HCT116 (cell line): Measurements from ENCODE around the gene PLCB1.

ENCODE experiments used
- ATF3 ChIP-seq: IDR thresholded peaks from 2 replicates; pipeline ENCODE4 v1.6.1; 2012
- CEBPB ChIP-seq: IDR thresholded peaks from 2 replicates; pipeline ENCODE4 v1.6.1; 2012; ENCODE audit warnings: low read depth
- CTCF ChIP-seq, 3 experiments: fragments of 200-600 bp in 1 of 3; sonication (generic) in 1 of 3; IDR thresholded peaks in 2 of 3; conservative IDR thresholded peaks in 1 of 3; 2 replicates each; pipeline ENCODE4 v1.5.1; 2012 to 2017; ENCODE audit warnings: low read depth in 2 of 3, low read length in 2 of 3, antibody characterized with exemption in 1 of 3, borderline replicate concordance in 1 of 3, control low read depth in 1 of 3, mild to moderate bottlenecking in 1 of 3, mixed read lengths in 1 of 3, mixed run types in 1 of 3, moderate library complexity in 1 of 3; ENCODE audit not compliant: insufficient read depth in 1 of 3
- ELF1 ChIP-seq: IDR thresholded peaks from 2 replicates; pipeline ENCODE4 v1.6.1; 2012; ENCODE audit warnings: low read depth, borderline replicate concordance
- EZH2 ChIP-seq: fragments of 200-600 bp; sonication (generic); IDR thresholded peaks from 2 replicates; pipeline ENCODE4 v1.6.1; 2017; ENCODE audit warnings: antibody characterized with exemption, mixed run types
- FOSL1 ChIP-seq: IDR thresholded peaks from 2 replicates; pipeline ENCODE4 v1.6.1; 2012; ENCODE audit warnings: low read depth
- MAX ChIP-seq: IDR thresholded peaks from 2 replicates; pipeline ENCODE4 v1.6.1; 2012
- POLR2A ChIP-seq: IDR thresholded peaks from 2 replicates; pipeline ENCODE4 v1.7.0; 2011; ENCODE audit warnings: borderline replicate concordance; ENCODE audit not compliant: insufficient read depth, insufficient read length; ENCODE audit errors: extremely low read depth
- SP1 ChIP-seq: IDR thresholded peaks from 2 replicates; pipeline ENCODE4 v1.6.1; 2012; ENCODE audit warnings: low read depth
- ZNF274 ChIP-seq: fragments of 200-500 bp; sonication (Bioruptor generic); IDR thresholded peaks from 2 replicates; pipeline ENCODE4 v1.6.1; 2014; ENCODE audit warnings: mild to moderate bottlenecking, low read depth, low read length, inconsistent platforms
- TF ChIP-seq, protein P1 (sequence below): IDR thresholded peaks from 2 replicates; pipeline ENCODE4 v1.6.1; 2012; ENCODE audit warnings: low read depth

GRCh38 chr20:8749986-8750385, 617.9 kb downstream of the PLCB1 start:
- no peak for TF ChIP-seq CTCF (IDR thresholded peaks at IDR 0.05 in 2 of 3, conservative IDR thresholded peaks at IDR 0.05 in 1 of 3; ENCODE audit: borderline replicate concordance in 1 of 3, insufficient read depth in 1 of 3, low read depth in 2 of 3, low read length in 2 of 3)
- no peak for TF ChIP-seq ATF3
- TF ChIP-seq POLR2A, result no peak
- no peak for TF ChIP-seq SP1
- TF ChIP-seq EZH2, result no peak
- no peak for TF ChIP-seq ELF1
- no peak for TF ChIP-seq MAX
- no peak for TF ChIP-seq FOSL1
- TF ChIP-seq, protein P1, sequence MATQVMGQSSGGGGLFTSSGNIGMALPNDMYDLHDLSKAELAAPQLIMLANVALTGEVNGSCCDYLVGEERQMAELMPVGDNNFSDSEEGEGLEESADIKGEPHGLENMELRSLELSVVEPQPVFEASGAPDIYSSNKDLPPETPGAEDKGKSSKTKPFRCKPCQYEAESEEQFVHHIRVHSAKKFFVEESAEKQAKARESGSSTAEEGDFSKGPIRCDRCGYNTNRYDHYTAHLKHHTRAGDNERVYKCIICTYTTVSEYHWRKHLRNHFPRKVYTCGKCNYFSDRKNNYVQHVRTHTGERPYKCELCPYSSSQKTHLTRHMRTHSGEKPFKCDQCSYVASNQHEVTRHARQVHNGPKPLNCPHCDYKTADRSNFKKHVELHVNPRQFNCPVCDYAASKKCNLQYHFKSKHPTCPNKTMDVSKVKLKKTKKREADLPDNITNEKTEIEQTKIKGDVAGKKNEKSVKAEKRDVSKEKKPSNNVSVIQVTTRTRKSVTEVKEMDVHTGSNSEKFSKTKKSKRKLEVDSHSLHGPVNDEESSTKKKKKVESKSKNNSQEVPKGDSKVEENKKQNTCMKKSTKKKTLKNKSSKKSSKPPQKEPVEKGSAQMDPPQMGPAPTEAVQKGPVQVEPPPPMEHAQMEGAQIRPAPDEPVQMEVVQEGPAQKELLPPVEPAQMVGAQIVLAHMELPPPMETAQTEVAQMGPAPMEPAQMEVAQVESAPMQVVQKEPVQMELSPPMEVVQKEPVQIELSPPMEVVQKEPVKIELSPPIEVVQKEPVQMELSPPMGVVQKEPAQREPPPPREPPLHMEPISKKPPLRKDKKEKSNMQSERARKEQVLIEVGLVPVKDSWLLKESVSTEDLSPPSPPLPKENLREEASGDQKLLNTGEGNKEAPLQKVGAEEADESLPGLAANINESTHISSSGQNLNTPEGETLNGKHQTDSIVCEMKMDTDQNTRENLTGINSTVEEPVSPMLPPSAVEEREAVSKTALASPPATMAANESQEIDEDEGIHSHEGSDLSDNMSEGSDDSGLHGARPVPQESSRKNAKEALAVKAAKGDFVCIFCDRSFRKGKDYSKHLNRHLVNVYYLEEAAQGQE, result no peak
- TF ChIP-seq CEBPB, result no peak
- TF ChIP-seq ZNF274, result no peak
